DND-41 (cell line): Measurements from ENCODE around the gene STMN1.

Source experiments
- ATAC-seq: fragments of 200-7000 bp; cut with Tn5 transposase; 3 replicates; pipeline ENCODE4 v1.9.1; 2021; ENCODE audit warnings: low read depth; ENCODE audit not compliant: insufficient read depth
- DNase-seq: peaks from one replicate; pipeline ENCODE4 v3.0.0-alpha.2; 2020
- H2AFZ ChIP-seq: 2 replicates; pipeline ENCODE4 v1.6.0; 2012; ENCODE audit warnings: low read depth, low read length
- H3K27ac ChIP-seq: 2 replicates; pipeline ENCODE4 v1.5.1; 2012; ENCODE audit warnings: low read length, inconsistent platforms
- H3K27me3 ChIP-seq: fragments of 200-600 bp; sonication (generic); 2 replicates; pipeline ENCODE4 v1.6.0; 2012; ENCODE audit warnings: low read length, mild to moderate bottlenecking, inconsistent platforms; ENCODE audit not compliant: insufficient read depth, poor library complexity
- H3K36me3 ChIP-seq: 2 replicates; pipeline ENCODE4 v1.5.1; 2012; ENCODE audit warnings: low read length, inconsistent platforms; ENCODE audit not compliant: insufficient read depth
- H3K4me1 ChIP-seq: 2 replicates; pipeline ENCODE4 v1.5.1; 2012; ENCODE audit warnings: mild to moderate bottlenecking, low read length; ENCODE audit not compliant: insufficient read depth
- H3K4me2 ChIP-seq: 2 replicates; pipeline ENCODE4 v1.6.0; 2012; ENCODE audit warnings: mild to moderate bottlenecking, moderate library complexity, low read length, inconsistent platforms; ENCODE audit not compliant: insufficient read depth
- H3K4me3 ChIP-seq, 2 experiments: fragments of 200-600 bp in 1 of 2; shearing (Covaris generic) in 1 of 2; 2 replicates each; pipeline ENCODE4 v1.5.1; 2012 to 2016; ENCODE audit warnings: inconsistent platforms in 2 of 2, low read length in 2 of 2, mild to moderate bottlenecking in 2 of 2, low read depth in 1 of 2, moderate library complexity in 1 of 2
- H3K79me2 ChIP-seq: 2 replicates; pipeline ENCODE4 v1.6.0; 2012; ENCODE audit warnings: low read length, inconsistent platforms; ENCODE audit not compliant: insufficient read depth
- H3K9ac ChIP-seq: 2 replicates; pipeline ENCODE4 v1.6.0; 2012; ENCODE audit warnings: low read depth, mild to moderate bottlenecking, inconsistent platforms, low read length, moderate library complexity
- H3K9me3 ChIP-seq: 2 replicates; pipeline ENCODE4 v1.5.1; 2012; ENCODE audit warnings: low read length, moderate library complexity, mild to moderate bottlenecking, inconsistent platforms; ENCODE audit not compliant: insufficient read depth, severe bottlenecking
- H4K20me1 ChIP-seq: 2 replicates; pipeline ENCODE4 v1.6.0; 2012; ENCODE audit warnings: low read length; ENCODE audit not compliant: insufficient read depth
- CTCF ChIP-seq: IDR thresholded peaks from 2 replicates; pipeline ENCODE4 v1.5.1; 2012; ENCODE audit warnings: borderline replicate concordance, low read length, moderate library complexity, mild to moderate bottlenecking; ENCODE audit not compliant: poor library complexity, severe bottlenecking; ENCODE audit errors: extremely low read depth
- EZH2 ChIP-seq: IDR thresholded peaks from 3 replicates; pipeline ENCODE4 v1.6.1; 2012; ENCODE audit warnings: borderline replicate concordance, low read depth, mild to moderate bottlenecking, moderate library complexity, low read length, inconsistent platforms; ENCODE audit not compliant: severe bottlenecking

The STMN1 gene

GRCh38 chr1:25874209-25874608, 32.0 kb downstream of the STMN1 start:
- Histone ChIP-seq H3K4me2 (no peak overlapping the region), H3K9ac (no peak overlapping the region)

DNA sequence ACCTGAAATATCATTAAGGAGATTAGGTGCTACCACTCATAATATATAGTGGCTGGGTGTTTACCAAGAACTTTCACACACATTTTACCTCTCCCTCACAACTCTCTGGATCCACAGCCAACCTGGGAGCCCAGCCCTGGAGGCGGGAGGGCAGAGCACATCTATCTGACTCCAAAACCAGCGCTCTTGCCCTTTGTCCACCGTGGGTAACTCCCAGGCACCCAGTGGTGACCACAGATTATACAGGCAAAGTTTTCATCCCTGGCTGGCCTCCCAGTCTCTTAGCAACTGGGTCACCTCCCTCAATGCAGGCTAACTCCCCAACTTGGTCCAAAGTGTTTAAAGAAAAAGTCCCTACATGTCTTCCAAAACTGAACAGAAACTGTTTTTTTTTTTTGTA, 33.1 kb downstream of the STMN1 start:
- no peak overlapping the region for H2AFZ ChIP-seq
- no peak overlapping the region for H3K4me3 ChIP-seq
- TF ChIP-seq CTCF (no peak), EZH2 (no peak)
- H3K9me3 ChIP-seq = no peaks in the 10 kb centered on the region
- H3K9ac ChIP-seq = no peak overlapping the region
- H3K79me2 ChIP-seq = no peaks in the 10 kb centered on the region
- no peaks in the 10 kb centered on the region for H3K27me3 ChIP-seq
- no peak for DNase-seq
- H3K4me1 ChIP-seq = no peaks in the 10 kb centered on the region
- no peaks in the 10 kb centered on the region for H4K20me1 ChIP-seq
- H3K4me2 ChIP-seq = no peak overlapping the region
- ATAC-seq = no peak
- H3K36me3 ChIP-seq = no peaks in the 10 kb centered on the region
- no peak overlapping the region for H3K27ac ChIP-seq

More at GRCh38 chr1:25874209-25874608, 32.0 kb downstream of the STMN1 start:
- Histone ChIP-seq H3K27me3 (no peaks in the 10 kb centered on the region), H3K79me2 (no peaks in the 10 kb centered on the region), H3K36me3 (no peaks in the 10 kb centered on the region), H3K4me3 (no peak overlapping the region), H2AFZ (no peak overlapping the region), H3K4me1 (no peaks in the 10 kb centered on the region), H4K20me1 (no peaks in the 10 kb centered on the region), H3K9me3 (no peaks in the 10 kb centered on the region), H3K27ac (no peak overlapping the region)
- DNase-seq (no peak), ATAC-seq (no peak)
- TF ChIP-seq CTCF (no peak), EZH2 (no peak)

DNA sequence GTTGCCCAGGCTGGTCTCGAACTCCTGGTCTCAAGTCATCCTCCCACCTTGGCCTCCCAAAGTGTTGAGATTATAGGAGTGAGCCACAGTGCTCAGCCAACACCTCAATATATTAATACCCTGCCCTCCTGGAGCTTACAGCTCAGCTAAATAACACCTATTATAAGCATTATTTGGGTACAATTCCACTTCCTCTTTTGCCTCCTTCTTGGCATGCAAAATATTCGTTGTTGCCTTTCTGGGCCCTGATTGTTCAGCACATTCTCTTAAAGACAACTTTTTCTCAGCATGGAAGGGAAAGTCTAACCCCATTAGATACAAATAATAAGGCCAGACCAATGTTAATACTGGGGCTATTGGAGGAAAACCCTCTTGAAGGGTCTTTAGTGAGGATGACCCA, 33.5 kb downstream of the STMN1 start:
- no peak for TF ChIP-seq CTCF
- no peak for TF ChIP-seq EZH2
- no peaks in the 10 kb centered on the region for H3K9me3 ChIP-seq
- no peaks in the 10 kb centered on the region for H3K4me1 ChIP-seq
- no peaks in the 10 kb centered on the region for H3K79me2 ChIP-seq
- H3K4me2 ChIP-seq = no peak overlapping the region
- no peak overlapping the region for H2AFZ ChIP-seq
- H3K27ac ChIP-seq = no peak overlapping the region
- no peaks in the 10 kb centered on the region for H4K20me1 ChIP-seq
- ATAC-seq (no peak), DNase-seq (no peak)
- no peak overlapping the region for H3K9ac ChIP-seq
- no peak overlapping the region for H3K4me3 ChIP-seq
- no peaks in the 10 kb centered on the region for H3K27me3 ChIP-seq
- no peaks in the 10 kb centered on the region for H3K36me3 ChIP-seq
